ENCODE measurements around the gene PIH1D1. TPM values are rescaled to one million over a fixed set of nuclear protein-coding genes. Genes with fewer than 3 reads are reported as not detected.

The PIH1D1 gene
- total and polyA plus RNA-seq, 12 donors, result 15.7 to 60.0 (median 29.3) TPM

GRCh38 chr19:49415102-49415809 is 36.4 kb downstream of the PIH1D1 start:
- intact Hi-C loops (cut with DNase I), result no loop called here
- peak in 3 of 8 donors; percentile 13 to 28 (median 20) for ATAC-seq
- TF ChIP-seq CTCF (IDR thresholded peaks at IDR 0.05), result no peak
- Histone ChIP-seq H3K4me3 (no peak overlapping the region), H3K36me3 (no peaks in the 10 kb centered on the region), H3K4me1 (peaks cover 0 to under 1% (median 0%) of the 10 kb centered on the region in 9 donors), H3K9me3 (no peaks in the 10 kb centered on the region), H3K27me3 (peaks cover under 1 to 54% (median 45%) of the 10 kb centered on the region in 7 donors), H3K27ac (no peak overlapping the region)
- no peak for DNase-seq
- 50 to 71% methylated on average over 15 of the region's 15 CpGs for WGBS, 2 donors

DNA sequence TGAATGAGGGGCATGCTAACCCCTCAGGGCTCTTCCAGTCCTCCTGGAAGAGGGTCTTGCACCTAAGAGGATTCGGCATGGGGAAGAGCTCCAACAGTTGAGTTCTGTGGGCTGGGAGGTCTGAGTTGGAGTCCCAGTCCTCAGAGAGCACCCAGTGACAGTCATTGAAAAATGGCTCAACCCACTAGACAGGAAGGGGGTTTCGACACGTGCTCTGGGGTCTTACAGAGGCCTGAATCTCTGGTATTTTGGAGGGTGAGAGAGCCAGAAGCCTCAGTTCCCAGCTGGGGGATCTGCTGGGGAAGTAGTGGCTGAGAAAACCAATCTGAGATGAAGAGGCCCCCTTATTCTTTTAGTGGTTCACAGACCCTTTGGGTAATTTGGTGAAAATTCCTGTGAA is 37.4 kb downstream of the PIH1D1 start:
- TF ChIP-seq CTCF (IDR thresholded peaks at IDR 0.05), result no peak
- WGBS, 2 donors, result 90 to 91% methylated on average over 3 of the region's 3 CpGs
- no peaks in the 10 kb centered on the region for H3K36me3 ChIP-seq
- DNase-seq, result no peak
- H3K4me1 ChIP-seq, result peaks cover 0 to 11% (median 0%) of the 10 kb centered on the region in 9 donors
- no peak overlapping the region for H3K27ac ChIP-seq
- H3K27me3 ChIP-seq, result peaks cover 0 to 44% (median 35%) of the 10 kb centered on the region in 7 donors
- intact Hi-C loops (cut with DNase I), result no loop called here
- no peak for ATAC-seq
- no peaks in the 10 kb centered on the region for H3K9me3 ChIP-seq
- no peak overlapping the region for H3K4me3 ChIP-seq

DNA sequence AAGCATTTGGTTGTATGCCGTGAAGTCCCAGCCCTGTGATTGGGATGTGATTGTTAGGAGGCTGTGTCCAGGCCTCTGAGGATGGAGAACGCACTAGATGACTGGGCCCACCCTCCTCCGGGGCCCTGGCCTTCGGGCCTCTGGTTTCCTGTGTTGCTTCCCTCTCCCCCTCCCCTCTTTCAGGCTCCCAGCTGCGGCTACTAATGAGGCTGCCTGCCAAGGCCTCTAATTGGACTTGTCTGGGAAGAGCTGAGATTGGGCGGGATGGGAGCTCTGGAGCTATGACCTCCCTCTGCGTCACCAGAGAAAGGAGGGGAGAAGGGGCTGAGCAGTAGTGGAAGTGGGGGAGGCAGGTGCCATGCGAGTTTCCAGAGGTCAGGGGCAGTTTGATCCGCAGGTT is 38.3 kb downstream of the PIH1D1 start:
- peaks cover 0 to 17% (median 0%) of the 10 kb centered on the region in 9 donors for H3K4me1 ChIP-seq
- intact Hi-C loops (cut with DNase I), result no loop called here
- DNase-seq (peak in 1 of 2 donors; percentile 45), ATAC-seq (peak in 6 of 8 donors; percentile 19 to 65 (median 49))
- H3K27me3 ChIP-seq, result peaks cover 0 to 35% (median 28%) of the 10 kb centered on the region in 7 donors
- no peak for TF ChIP-seq CTCF (IDR thresholded peaks at IDR 0.05)
- no peaks in the 10 kb centered on the region for H3K9me3 ChIP-seq
- H3K27ac ChIP-seq, result no peak overlapping the region
- no peaks in the 10 kb centered on the region for H3K36me3 ChIP-seq
- 53 to 56% methylated on average over 9 of the region's 9 CpGs for WGBS, 2 donors
- H3K4me3 ChIP-seq, result no peak overlapping the region

DNA sequence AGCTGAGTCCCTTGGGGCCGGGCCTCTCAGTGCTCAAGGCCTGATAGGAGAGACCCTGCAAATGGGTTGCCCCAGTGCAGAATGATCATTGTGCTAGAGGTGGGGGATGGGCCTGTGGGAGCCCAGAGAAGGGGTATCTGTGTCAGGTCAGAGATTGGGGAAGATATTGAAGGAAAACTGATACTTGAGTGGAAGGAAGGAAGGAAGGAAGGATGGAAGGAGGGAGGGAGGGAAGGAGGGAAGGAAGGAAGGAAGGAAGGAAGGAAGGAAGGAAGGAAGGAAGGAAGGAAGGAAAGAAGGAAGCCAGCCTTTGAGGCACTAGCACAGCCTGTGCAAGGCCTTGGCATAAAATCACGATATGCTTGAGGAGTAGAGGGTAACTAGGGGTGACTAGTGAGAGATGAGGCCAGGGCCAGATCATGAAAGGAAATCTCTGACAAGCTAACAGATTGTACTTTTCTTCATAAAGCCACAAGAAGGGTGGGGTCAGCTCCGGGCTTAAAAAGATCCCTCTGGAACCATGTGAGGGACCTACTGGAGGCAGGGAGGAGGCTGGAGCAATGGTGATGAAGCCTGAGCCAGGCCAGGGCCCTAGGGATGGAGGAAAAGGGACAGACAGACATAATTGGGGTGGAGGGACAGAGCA is 39.8 kb downstream of the PIH1D1 start:
- 75 to 82% methylated on average over 3 of the region's 3 CpGs for WGBS, 2 donors
- H3K4me1 ChIP-seq, result peaks cover 0 to 17% (median 0%) of the 10 kb centered on the region in 9 donors
- peaks cover 0 to 19% (median 18%) of the 10 kb centered on the region in 7 donors for H3K27me3 ChIP-seq
- intact Hi-C loops (cut with DNase I), result no loop called here
- ATAC-seq (no peak), DNase-seq (no peak)
- no peaks in the 10 kb centered on the region for H3K9me3 ChIP-seq
- H3K4me3 ChIP-seq, result no peak overlapping the region
- H3K36me3 ChIP-seq, result no peaks in the 10 kb centered on the region
- no peak overlapping the region for H3K27ac ChIP-seq
- TF ChIP-seq CTCF (IDR thresholded peaks at IDR 0.05), result no peak

Measured in heart right ventricle (tissue), 16 donors.